SK-N-SH (cell line): ENCODE data around the gene DHCR24. TPM values are rescaled to one million over a fixed set of nuclear protein-coding genes. Genes with fewer than 3 reads are reported as not detected.

ENCODE experiments used
- CTCF ChIA-PET: fragments of 300-600, 350-600 bp; formaldehyde crosslinking; extraction: SDS; loops from one replicate; lab custom pipeline; 2021; lab: Yijun Ruan, JAX
- POLR2A ChIA-PET: fragments of 350-600 bp; sonication (Branson Sonifier 250); formaldehyde crosslinking; extraction: SDS; loops from one replicate; lab custom pipeline; 2020; ENCODE audit warnings: antibody characterized with exemption, inconsistent platforms; lab: Yijun Ruan, JAX
- DNase-seq: peaks from one replicate; pipeline ENCODE4 v3.0.0; 2012
- H2AFZ ChIP-seq: fragments of 200-600 bp; sonication (generic); 2 replicates; pipeline ENCODE4 v1.8.1; 2016; ENCODE audit warnings: antibody characterized with exemption, mild to moderate bottlenecking, low read depth
- H3F3A ChIP-seq: fragments of 200-600 bp; sonication (generic); replicated peaks from 2 replicates; pipeline ENCODE3; 2016; ENCODE audit warnings: antibody characterized with exemption, mild to moderate bottlenecking; ENCODE audit not compliant: insufficient read depth
- H3K27ac ChIP-seq, 2 experiments: fragments of 200-500 bp in 1 of 2; fragments of 200-600 bp in 1 of 2; sonication (Bioruptor generic) in 1 of 2; sonication (generic), shearing (Covaris generic) in 1 of 2; 2 replicates each; pipeline versions ENCODE4 v1.5.1 to v1.6.1; 2014 to 2016; ENCODE audit warnings: low read depth in 2 of 2, inconsistent platforms in 1 of 2, low read length in 1 of 2, mild to moderate bottlenecking in 1 of 2, mixed read lengths in 1 of 2
- H3K27me3 ChIP-seq: fragments of 200-600 bp; sonication (generic), shearing (Covaris generic); 2 replicates; pipeline ENCODE4 v1.6.1; 2016; ENCODE audit warnings: mixed run types; ENCODE audit not compliant: insufficient read depth
- H3K36me3 ChIP-seq, 2 experiments: fragments of 200-500 bp in 1 of 2; fragments of 200-600 bp in 1 of 2; sonication (Bioruptor generic) in 1 of 2; sonication (generic) in 1 of 2; replicated peaks in 1 of 2; 2 replicates each; pipeline versions ENCODE3 to v1.5.1; 2014 to 2016; ENCODE audit warnings: low read length in 1 of 2, mild to moderate bottlenecking in 1 of 2; ENCODE audit not compliant: insufficient read depth in 2 of 2, control insufficient read depth in 1 of 2
- H3K4me1 ChIP-seq, 2 experiments: fragments of 200-500 bp in 1 of 2; fragments of 200-600 bp in 1 of 2; sonication (Bioruptor generic) in 1 of 2; sonication (generic), shearing (Covaris generic) in 1 of 2; 2 replicates each; pipeline versions ENCODE4 v1.5.1 to v1.6.1; 2014 to 2016; ENCODE audit warnings: low read depth in 1 of 2, low read length in 1 of 2, mixed run types in 1 of 2; ENCODE audit not compliant: insufficient read depth in 2 of 2, control insufficient read depth in 1 of 2
- H3K4me2 ChIP-seq: fragments of 200-600 bp; sonication (generic), shearing (Covaris generic); 2 replicates; pipeline ENCODE4 v1.6.1; 2017; ENCODE audit warnings: mixed run types
- H3K4me3 ChIP-seq, 2 experiments: fragments of 200-500 bp in 1 of 2; fragments of 200-600 bp in 1 of 2; sonication (Bioruptor generic) in 1 of 2; sonication (generic), shearing (Covaris generic) in 1 of 2; 2 replicates each; pipeline versions ENCODE4 v1.5.1 to v1.8.1; 2014 to 2016; ENCODE audit warnings: low read depth in 2 of 2, inconsistent platforms in 1 of 2, low read length in 1 of 2, mild to moderate bottlenecking in 1 of 2, mixed read lengths in 1 of 2, moderate library complexity in 1 of 2
- H3K79me2 ChIP-seq: fragments of 200-600 bp; sonication (generic); 2 replicates; pipeline ENCODE4 v1.8.1; 2017; ENCODE audit warnings: mild to moderate bottlenecking; ENCODE audit not compliant: insufficient read depth
- H3K9ac ChIP-seq: fragments of 200-600 bp; sonication (generic); 2 replicates; pipeline ENCODE4 v1.6.1; 2017; ENCODE audit warnings: mixed run types
- H3K9me2 ChIP-seq: fragments of 200-600 bp; sonication (generic); 2 replicates; pipeline ENCODE4 v1.6.1; 2017; ENCODE audit warnings: mixed run types
- H3K9me3 ChIP-seq: fragments of 200-600 bp; sonication (generic); 2 replicates; pipeline ENCODE4 v1.6.1; 2017; ENCODE audit warnings: mixed run types, mild to moderate bottlenecking, moderate library complexity
- H4K20me1 ChIP-seq: fragments of 200-600 bp; sonication (generic); 2 replicates; pipeline ENCODE4 v1.6.1; 2017; ENCODE audit warnings: mild to moderate bottlenecking, mixed run types; ENCODE audit not compliant: insufficient read depth
- CHD2 ChIP-seq: fragments of 150-350 bp; IDR thresholded peaks from 2 replicates; pipeline ENCODE4 v1.6.1; 2018; ENCODE audit warnings: low read length; ENCODE audit not compliant: partially characterized antibody
- ELF1 ChIP-seq: IDR thresholded peaks from 2 replicates; pipeline ENCODE4 v1.4.0; 2012
- EZH2phosphoT487 ChIP-seq: fragments of 200-600 bp; sonication (generic); IDR thresholded peaks from 2 replicates; pipeline ENCODE4 v1.6.1; 2017; ENCODE audit warnings: low read depth, mixed run types, mild to moderate bottlenecking, antibody characterized with exemption, moderate library complexity, borderline replicate concordance
- FOSL2 ChIP-seq: IDR thresholded peaks from 2 replicates; pipeline ENCODE4 v1.4.0; 2012; ENCODE audit warnings: low read depth, mild to moderate bottlenecking, moderate library complexity, borderline replicate concordance
- FOXJ3 ChIP-seq: sonication (generic); formaldehyde crosslinking; IDR thresholded peaks from 2 replicates; pipeline ENCODE4 v1.5.1; 2020; ENCODE audit warnings: mild to moderate bottlenecking, missing genetic modification reagents
- FOXM1 ChIP-seq: IDR thresholded peaks from 2 replicates; pipeline ENCODE4 v1.4.0; 2012; ENCODE audit warnings: low read depth, mild to moderate bottlenecking
- GABPA ChIP-seq: IDR thresholded peaks from 2 replicates; pipeline ENCODE4 v1.4.0; 2012; ENCODE audit warnings: low read depth, mild to moderate bottlenecking
- MEF2A ChIP-seq: IDR thresholded peaks from 2 replicates; pipeline ENCODE4 v1.4.0; 2012; ENCODE audit warnings: low read depth, borderline replicate concordance
- NFIC ChIP-seq: IDR thresholded peaks from 2 replicates; pipeline ENCODE4 v1.4.0; 2012; ENCODE audit warnings: borderline replicate concordance
- NRF1 ChIP-seq: IDR thresholded peaks from 2 replicates; pipeline ENCODE4 v1.6.1; 2012; ENCODE audit warnings: low read depth, mild to moderate bottlenecking, low read length
- RFX5 ChIP-seq: IDR thresholded peaks from 2 replicates; pipeline ENCODE4 v1.6.1; 2012; ENCODE audit warnings: mild to moderate bottlenecking, improper control_type of control experiment, low read length
- TAF1 ChIP-seq: IDR thresholded peaks from 2 replicates; pipeline ENCODE4 v1.6.1; 2012; ENCODE audit warnings: low read depth, mild to moderate bottlenecking, low read length, moderate library complexity, borderline replicate concordance
- YY1 ChIP-seq: IDR thresholded peaks from 2 replicates; pipeline ENCODE4 v1.4.0; 2012; ENCODE audit warnings: low read depth, mild to moderate bottlenecking
- whole genome bisulfite sequencing: methylation state at CpG from one replicate; pipeline ENCODE4 v1.1.6; 2017; ENCODE audit warnings: low lambda C conversion rate; 5-methylcytosine and 5-hydroxymethylcytosine counted together
- polyA plus RNA-seq, 3 experiments: library from polyadenylated mRNA; depleted of rRNA; stranded (reverse); fragments of >200 nt; gene quantifications; 2 replicates each; pipeline ENCODE4 v1.2.3, GENCODE V29; 2012
- TF ChIP-seq, protein P1 (sequence below): IDR thresholded peaks from 2 replicates; pipeline ENCODE4 v1.6.1; 2012; ENCODE audit warnings: mild to moderate bottlenecking, low read depth, low read length, moderate library complexity

The DHCR24 gene
- polyA plus RNA-seq, 1 of the 3 experiments (the other 2 are of a cell fraction): 4.3 TPM

DNA sequence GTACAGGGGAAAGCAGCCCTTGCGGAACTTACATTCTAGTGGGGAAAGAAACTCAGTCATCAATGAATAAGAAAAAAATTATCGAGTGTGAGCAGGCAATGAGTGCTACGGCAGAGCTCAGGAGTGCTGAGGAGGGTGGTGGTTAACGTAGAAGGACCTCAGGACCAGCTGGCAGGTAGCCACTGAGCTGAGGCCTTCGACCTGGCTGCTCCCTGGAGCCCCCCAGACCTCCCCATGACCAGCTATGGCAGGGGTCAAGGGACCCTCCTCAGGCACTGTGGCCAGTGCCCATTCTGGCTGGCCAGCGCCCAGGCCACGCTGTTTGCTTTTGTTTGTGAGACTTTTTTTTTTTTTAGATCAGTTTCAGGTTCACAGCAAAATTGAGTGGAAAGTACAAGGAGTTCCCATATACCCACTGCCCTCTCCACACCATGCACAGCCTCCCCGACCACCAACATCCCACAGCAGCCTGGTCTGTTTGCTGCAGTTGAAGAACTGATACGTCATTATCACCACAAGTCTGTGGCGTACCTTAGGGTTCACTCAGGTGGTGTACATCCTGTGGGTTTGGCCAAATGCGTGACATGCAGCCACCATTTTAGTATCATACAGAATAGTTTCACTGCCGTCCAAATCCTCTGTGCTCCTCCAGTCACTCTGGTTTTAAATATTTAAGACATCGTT is 74.1 kb downstream of the DHCR24 start (continued):
- TF ChIP-seq, protein P1, sequence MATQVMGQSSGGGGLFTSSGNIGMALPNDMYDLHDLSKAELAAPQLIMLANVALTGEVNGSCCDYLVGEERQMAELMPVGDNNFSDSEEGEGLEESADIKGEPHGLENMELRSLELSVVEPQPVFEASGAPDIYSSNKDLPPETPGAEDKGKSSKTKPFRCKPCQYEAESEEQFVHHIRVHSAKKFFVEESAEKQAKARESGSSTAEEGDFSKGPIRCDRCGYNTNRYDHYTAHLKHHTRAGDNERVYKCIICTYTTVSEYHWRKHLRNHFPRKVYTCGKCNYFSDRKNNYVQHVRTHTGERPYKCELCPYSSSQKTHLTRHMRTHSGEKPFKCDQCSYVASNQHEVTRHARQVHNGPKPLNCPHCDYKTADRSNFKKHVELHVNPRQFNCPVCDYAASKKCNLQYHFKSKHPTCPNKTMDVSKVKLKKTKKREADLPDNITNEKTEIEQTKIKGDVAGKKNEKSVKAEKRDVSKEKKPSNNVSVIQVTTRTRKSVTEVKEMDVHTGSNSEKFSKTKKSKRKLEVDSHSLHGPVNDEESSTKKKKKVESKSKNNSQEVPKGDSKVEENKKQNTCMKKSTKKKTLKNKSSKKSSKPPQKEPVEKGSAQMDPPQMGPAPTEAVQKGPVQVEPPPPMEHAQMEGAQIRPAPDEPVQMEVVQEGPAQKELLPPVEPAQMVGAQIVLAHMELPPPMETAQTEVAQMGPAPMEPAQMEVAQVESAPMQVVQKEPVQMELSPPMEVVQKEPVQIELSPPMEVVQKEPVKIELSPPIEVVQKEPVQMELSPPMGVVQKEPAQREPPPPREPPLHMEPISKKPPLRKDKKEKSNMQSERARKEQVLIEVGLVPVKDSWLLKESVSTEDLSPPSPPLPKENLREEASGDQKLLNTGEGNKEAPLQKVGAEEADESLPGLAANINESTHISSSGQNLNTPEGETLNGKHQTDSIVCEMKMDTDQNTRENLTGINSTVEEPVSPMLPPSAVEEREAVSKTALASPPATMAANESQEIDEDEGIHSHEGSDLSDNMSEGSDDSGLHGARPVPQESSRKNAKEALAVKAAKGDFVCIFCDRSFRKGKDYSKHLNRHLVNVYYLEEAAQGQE: no peak
- TF ChIP-seq TAF1 (no peak), YY1 (no peak), CHD2 (no peak), FOXM1 (no peak), NRF1 (no peak)
- TF ChIP-seq, all 33 proteins: peak for 0

DNA sequence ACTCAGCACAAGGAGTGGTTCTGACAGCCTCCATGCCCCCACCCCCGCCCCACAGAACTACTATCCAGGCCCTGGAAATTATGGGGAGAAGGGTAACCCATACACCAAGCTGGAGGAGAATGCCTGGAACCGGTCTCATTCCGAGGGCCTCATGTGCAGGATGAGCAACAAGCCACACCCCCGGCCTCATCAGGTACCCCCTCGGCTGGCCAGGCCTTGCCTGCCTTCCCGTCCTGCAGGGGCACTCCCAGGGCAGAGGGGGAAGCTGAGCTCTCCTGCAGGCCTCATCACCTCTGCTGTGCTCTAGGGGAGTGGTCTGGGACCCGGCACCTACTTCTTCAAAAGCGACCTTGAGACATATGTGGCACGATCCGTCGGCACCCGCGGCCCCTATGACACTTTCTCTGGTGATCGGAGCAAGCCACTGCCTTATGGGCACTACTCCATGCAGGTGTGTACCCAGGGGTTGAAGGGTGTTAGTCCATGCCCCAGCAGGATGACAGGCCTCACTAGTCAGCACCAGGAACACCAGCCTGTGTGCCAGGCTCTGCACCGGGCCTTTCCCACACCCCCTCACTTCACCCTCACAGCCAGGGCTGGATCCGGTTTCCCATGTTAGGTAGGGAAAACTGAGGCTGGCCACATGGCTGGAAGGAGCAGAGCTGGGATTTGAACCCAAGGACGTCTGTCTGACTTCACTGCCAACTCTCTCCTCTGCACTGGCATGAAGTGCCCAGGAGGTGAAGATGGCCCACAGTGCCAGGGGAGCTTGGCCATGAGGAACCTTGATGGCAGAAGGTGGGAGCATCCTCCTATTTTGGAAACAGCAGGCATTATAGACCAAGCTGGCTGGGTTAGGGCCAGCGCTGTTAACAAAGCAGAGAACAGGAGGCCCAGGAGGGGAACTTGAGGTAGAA is 75.0 kb downstream of the DHCR24 start:
- H3K27me3 ChIP-seq: no peaks in the 10 kb centered on the region
- H3K9ac ChIP-seq: no peak overlapping the region
- H3K79me2 ChIP-seq: no peaks in the 10 kb centered on the region
- CTCF ChIA-PET: interaction anchor here (0.6 to 4.3 kb wide), 11 partner anchors 12 to 952 kb away, joined by 3 to 20 read pairs (median 4); partner anchors contain the start of genes ACOT11 and PARS2
- H4K20me1 ChIP-seq: no peaks in the 10 kb centered on the region
- no peaks in the 10 kb centered on the region for H3K9me2 ChIP-seq
- TF ChIP-seq MEF2A (no peak), CHD2 (no peak)
- no peak overlapping the region for H3K4me2 ChIP-seq
- WGBS: 68% methylated on average over 11 of the region's 18 CpGs
- H3K27ac ChIP-seq: no peak overlapping the region
- H3K9me3 ChIP-seq: no peaks in the 10 kb centered on the region
- H3F3A ChIP-seq: no peaks in the 10 kb centered on the region
- POLR2A ChIA-PET: no interaction called here
- DNase-seq: no peak
- no peaks in the 10 kb centered on the region for H3K36me3 ChIP-seq
- peaks cover 0 to 2% of the 10 kb centered on the region in 2 experiments; a peak in 1 of 4 replicates for H3K4me1 ChIP-seq
- no peak overlapping the region for H3K4me3 ChIP-seq
- H2AFZ ChIP-seq: no peak overlapping the region

DNA sequence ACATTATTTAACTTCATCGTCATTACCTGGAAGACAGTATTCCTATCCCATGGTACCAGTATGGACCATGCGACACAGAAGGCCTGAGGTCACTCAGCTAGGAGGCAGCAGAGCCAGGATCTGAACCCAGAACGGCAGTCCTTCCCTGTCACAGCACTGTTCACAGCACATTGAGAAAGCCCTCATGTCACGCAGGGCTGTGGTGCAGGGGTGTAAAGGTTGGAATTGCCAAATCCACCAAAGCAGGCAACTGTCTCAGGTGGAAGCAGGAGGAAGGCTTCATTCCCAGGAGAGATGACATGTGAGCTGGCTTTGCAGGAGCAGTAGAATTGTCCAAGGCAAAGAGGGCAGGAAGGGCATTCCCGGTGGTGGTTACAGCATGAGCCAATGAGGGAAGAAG is 75.9 kb downstream of the DHCR24 start:
- Histone ChIP-seq H3K9me3 (no peaks in the 10 kb centered on the region), H3K27me3 (no peaks in the 10 kb centered on the region), H3F3A (no peaks in the 10 kb centered on the region), H3K36me3 (no peaks in the 10 kb centered on the region), H3K9me2 (no peaks in the 10 kb centered on the region), H3K9ac (no peak overlapping the region), H3K79me2 (no peaks in the 10 kb centered on the region), H3K4me2 (no peak overlapping the region), H3K4me3 (no peak overlapping the region), H3K27ac (no peak overlapping the region), H2AFZ (no peak overlapping the region), H3K4me1 (peaks cover 0 to 2% of the 10 kb centered on the region in 2 experiments; a peak in 1 of 4 replicates), H4K20me1 (no peaks in the 10 kb centered on the region)
- no peak for DNase-seq
- TF ChIP-seq ELF1: no peak
- no peak for TF ChIP-seq FOSL2
- TF ChIP-seq EZH2phosphoT487: no peak
- TF ChIP-seq FOXJ3 (CRISPR knock-in tag): no peak
- no peak for TF ChIP-seq RFX5
- no peak for TF ChIP-seq GABPA
- no peak for TF ChIP-seq NFIC
- POLR2A ChIA-PET: no interaction called here
- CTCF ChIA-PET: interaction anchor here (0.6 to 4.3 kb wide), 12 partner anchors 11 to 951 kb away, joined by 3 to 20 read pairs (median 5); partner anchors contain the start of genes ACOT11 and PARS2
- WGBS: 72% methylated on average over 5 of the region's 5 CpGs
